Stimulated activated CD8-positive, alpha-beta memory T cell treated with anti-CD3 and anti-CD28 coated beads, Interleukin-2, amount 100 ng/mL, for 48 hours (primary cell): ENCODE measurements around the gene ERCC8.
"Not testable (repeated sequence)": the region's sequence is repeated elsewhere in the genome, so short reads cannot be mapped to it uniquely, and the experiment has no call there.

Source experiments
- DNase-seq, 2 donors: peaks; one replicate each; pipeline ENCODE4 v3.0.0-alpha.2; 2020; ENCODE audit warnings: low read depth in 2 of 2

ERCC8 gene

DNA sequence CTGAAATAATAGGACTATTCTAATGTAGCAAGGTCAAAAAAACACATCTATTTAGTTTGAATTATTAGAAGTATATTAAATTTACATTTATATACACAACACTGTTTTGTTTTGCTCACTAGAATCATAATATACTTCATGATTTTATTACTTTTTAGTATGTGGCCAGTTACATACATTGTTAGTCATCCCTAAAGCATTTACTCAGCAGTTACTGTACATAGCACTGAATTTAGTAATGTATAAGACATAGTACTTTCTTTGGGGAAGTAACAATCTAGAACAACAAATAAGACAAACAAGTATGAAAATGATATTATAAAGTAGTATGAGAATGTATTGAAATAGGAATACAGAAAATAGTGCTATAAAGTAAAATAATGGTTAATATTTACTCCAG is 28.2 kb downstream of the ERCC8 start:
- DNase-seq = no peak

DNA sequence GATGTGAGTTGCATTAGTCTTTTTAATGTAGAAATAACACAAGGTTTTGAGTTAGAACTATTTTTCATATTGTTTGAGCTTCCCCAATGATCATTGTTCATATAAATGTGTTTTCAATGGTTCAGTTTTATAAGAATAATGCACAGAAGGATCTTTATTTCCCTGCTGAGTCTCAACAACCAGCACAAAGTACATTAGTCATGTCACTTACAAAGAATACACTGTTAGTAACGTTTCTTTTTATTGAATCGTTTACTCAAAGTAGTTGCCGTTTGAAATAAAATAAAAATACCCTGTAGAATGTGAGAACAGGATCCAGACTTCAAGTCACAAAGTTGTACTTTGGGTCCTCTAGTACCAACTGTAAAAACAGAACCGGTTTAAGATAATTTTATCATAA is 41.5 kb downstream of the ERCC8 start:
- no peak for DNase-seq

DNA sequence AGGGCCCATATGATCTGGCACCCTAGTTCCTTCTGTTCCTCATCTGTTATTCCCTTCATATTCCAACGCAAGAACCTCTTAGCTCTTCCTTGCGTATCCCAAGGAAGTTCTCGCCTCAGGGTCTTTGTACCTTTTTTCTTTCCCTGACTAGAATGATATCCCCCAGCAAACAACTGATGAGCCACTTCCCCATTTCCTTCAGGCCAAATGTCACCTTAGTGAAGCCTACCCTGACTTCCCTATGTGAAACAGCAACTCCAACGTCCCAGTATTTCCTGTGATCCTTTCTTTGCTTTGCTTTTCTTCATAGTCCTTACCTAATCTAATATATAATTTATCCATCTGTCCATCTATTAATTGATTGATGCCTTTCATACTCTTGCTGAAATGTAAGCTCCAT is 47.9 kb downstream of the ERCC8 start:
- no peak for DNase-seq

DNA sequence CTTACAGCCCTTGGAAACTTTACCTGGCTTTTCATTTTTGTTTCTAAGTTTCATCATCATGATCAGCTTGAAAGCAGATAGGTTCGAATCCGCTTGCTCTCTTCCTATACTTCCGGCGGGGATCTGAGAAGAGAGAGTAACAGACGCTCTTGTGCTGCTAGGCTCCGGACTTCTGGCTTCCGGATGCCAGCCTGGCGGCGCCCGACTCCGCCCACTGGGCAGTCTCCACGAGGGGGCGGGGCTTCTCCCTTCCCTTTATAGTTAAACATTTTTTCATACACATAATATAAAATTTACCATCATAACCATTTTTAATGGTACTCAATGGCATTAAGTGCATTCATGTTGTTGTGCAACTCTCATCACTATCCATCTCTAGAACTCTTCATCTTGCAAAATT is 51.3 kb downstream of the ERCC8 start:
- DNase-seq = no peak

DNA sequence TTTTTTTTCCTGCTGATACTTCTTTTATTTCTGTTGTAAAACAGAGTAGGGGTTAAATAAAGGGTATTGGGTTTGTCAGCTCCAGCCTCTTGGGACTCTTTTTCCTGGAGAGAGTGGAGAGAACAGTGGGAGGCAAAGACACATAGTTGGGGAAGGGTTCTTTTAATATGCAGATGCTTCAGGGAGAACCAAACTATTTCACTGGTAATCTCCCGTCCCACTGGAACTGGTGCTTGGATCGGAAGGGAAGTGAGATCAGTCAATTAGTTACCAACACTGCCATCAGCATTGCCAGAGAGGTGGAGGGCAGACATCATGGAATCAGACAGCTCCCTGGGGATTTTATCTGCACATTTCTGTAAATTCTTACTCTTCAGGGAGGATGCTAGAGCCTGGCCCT is 53.2 kb downstream of the ERCC8 start:
- DNase-seq = no peak

DNA sequence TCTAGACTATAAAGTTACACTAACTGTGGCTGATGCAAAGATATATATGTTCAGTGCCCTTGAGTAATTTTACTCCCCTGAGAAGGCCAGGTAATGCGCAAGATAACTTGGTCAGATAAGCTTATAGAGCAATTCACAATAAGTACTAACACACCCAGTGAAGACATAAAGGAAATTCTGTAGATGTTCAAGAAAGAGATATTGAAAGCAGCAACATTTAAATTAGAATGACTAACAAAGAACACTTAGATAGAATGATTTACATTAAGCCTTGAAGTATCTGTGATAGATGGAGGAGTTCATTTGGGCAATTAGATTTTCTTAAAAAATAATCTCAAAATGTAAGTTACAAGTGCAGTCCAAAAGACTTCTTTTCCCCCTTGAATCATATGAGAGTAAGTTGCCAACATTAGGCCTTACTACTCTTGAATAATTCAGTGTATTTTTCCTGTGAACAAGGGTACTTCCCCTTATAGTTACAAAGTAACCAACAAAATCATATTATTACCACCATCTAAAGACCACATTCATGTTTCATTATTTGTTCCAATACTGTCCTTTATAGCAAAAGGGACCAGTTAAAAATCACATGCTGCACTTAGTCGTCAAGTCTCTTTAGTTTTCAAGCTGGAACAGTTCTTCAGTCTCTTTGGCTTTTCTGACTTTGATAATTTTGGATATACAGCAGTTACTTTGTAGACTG is 56.4 kb downstream of the ERCC8 start:
- no peak for DNase-seq

DNA sequence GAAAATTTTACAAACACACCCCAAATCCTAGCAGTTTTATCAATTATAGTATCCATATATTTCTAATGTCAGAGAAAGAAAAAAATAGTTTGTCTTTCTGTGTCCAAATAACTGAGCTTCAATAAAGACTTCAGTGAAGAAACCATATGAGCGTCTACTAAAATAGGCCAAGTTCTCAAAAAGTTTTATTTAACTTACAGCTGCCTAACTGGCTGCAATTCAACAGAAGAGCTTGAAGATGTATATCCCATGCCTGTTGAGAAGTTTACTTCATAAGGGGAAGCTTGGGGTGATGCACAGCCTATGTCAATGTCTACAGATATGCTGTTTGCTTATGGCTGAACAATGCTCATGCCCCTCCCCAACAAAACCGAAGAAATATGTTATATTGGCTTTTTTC is 57.1 kb downstream of the ERCC8 start:
- no peak for DNase-seq

DNA sequence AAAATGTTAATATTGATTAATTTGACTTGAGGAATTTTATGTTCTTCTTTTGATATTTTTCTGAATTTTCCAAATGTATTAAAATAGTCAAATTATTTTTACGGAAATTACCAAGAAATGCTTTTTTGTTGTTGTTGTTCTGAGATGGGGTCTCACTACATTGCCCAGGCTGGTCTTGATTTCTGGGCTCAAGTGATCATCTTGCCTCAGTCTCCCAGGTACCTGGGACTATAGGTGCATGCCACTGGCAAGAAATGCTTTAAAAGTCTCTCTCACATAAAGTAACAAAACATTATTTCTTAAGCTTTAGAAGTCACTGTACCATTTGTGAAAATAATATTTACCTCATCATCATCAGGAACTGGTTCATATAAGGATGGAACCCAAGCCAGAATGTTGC is 57.8 kb downstream of the ERCC8 start:
- DNase-seq = no peak

DNA sequence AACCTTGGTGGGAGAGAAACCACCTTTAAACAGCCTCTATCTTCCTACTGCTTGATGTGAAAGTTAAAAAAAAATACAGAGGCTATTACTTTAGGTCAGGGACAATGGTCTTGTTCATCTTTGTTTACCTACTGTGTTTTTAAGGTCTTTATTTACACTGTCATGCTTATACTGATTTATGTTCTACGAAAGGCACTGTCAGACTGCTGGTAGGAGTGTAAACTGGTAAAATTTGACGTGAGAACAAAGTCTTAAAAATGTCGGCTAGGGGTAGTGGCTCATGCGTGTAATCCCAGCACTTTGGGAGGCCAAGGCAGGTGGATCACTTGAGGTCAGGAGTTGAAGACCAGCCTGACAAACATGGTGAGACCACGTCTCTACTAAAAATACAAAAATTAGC is 58.7 kb downstream of the ERCC8 start:
- DNase-seq = no peak

DNA sequence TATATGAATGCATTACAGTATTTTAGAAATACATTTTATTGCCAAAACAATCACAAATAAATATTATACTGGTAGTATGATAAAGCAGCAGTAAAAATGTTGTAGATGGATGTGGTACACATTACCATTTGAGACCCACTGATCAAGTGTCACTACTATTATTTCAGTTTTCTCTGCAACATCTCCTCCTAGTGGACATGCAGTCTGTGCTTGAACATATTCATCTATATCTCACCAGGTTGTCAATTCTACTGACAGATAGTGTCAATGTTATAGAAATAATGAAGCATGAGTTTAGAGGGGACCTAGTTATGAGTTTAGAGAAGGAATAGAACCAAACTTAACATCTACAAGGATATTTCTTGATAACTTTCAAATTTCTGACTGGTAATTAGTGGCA is 61.6 kb downstream of the ERCC8 start:
- no peak for DNase-seq

DNA sequence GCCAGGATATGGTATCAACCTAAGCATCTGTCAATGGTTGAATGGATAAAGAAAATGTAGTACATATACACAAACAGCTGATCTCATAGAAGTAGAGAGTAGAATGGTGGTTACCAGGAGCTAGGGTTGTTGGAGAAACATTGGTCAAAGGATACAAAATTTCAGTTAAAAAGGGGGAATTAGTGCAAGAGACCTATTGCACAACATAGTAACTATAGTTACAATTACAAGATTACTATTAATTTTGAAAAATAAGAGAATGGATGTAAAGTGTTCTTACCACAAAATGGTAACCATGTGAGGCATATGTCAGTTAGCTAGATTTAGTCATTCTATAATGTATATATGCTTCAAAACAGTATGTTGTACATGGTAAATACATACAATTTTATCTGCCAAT is 72.0 kb downstream of the ERCC8 start:
- no peak for DNase-seq

DNA sequence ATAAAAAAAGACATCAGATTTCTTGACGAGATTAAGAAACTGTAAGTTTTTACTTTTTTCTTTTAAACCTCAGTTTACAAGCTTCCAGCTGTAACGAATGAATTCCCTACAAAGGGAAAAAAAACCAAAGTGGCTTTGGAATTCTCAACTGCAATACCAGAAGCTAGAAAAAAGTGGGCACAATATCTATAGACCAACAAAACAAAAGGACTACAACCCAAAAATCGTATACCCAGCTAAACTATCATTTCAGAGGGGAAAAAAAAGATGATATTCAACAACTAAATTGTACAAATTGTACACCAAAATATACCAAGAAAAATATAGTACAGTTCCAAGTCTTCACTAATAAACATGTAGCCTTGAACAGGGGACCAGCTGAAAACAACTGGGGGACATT is 74.0 kb downstream of the ERCC8 start:
- no peak for DNase-seq

DNA sequence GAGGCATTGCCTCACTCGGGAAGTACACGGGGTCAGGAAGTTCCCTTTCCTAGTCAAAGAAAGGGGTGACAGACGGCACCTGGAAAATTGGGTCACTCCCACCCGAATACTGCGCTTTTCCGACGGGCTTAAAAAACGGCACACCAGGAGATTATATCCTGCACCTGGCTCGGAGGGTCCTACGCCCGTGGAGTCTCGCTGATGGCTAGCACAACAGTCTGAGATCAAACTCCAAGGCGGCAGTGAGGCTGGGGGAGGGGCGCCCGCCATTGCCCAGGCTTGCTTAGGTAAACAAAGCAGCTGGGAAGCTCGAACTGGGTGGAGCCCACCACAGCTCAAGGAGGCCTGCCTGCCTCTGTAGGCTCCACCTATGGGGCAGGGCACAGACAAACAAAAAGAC is 84.3 kb downstream of the ERCC8 start:
- not testable (repeated sequence) for DNase-seq

DNA sequence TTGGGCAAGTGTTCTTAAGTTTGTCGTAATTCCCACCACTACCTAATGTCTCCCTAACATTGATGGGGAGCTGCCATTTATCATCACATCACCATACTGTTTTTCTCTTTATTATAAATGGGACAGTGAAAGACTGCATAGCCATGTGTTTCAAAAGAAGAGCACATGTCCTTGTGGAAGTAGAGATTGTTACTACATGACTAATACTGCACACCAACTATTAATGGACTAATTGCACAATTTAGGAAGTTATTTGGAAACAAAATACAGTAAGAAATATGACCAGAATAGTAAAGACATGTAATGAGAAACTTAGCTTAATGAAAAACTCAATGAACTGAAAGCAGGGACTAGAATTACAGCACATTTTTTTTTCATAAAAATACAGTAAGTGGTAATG is 88.8 kb downstream of the ERCC8 start:
- no peak for DNase-seq

DNA sequence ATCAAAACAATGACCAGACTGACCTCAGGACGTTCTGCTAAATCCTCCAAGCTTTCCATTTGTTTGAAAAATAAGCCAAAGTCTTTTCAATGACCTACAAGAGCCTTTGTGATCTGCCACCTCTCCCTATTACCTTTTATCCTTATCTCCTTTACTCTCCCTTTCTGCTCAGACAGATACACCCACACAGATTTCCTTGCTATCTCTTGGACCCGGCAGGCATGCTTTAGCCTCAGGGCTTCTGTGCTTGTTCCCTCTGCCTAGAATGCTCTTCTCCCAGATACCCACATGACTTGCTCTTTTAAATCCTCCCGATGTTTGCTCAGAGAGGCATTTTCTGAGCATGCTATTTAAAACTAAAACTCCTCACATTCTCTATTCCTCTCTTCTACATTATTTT is 91.9 kb downstream of the ERCC8 start:
- DNase-seq = no peak

DNA sequence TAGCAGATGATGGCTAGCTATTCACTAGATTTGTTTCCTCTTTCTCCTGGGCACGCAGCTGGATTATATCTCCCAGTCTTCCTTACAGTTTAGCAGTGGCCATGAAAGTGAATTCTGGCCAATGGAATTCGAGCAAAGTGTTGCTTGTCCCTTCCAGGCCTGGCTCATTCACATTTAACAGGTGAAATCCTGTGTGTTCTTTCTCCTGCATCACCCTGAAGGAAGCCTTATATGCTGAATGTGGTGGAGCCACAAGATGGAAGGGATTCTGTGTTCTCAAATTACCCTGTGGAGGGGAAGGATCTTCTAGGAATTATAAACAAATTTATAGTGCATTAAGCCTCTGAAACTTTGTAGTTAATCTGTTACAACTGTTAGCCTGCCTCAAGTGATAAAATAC is 92.6 kb downstream of the ERCC8 start:
- DNase-seq = no peak

DNA sequence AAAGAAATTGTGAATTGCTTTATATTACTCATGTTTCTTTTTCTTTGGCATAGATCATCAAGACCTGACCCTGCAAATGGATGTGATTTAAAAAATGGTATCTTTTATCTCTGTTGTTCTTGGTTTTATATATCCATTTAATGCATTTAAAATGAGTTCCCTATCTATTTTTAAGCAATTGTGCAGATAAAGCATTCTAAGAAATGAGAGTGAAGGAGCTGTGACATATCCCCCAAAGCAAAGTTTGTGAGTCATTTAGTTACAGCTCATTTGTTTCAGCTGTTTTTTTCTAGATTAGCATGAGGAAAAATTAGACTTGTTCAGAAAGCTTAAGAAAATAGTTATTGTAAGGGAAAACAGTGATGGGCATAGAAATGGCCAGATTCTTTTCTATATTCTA is 93.2 kb downstream of the ERCC8 start:
- DNase-seq = no peak

DNA sequence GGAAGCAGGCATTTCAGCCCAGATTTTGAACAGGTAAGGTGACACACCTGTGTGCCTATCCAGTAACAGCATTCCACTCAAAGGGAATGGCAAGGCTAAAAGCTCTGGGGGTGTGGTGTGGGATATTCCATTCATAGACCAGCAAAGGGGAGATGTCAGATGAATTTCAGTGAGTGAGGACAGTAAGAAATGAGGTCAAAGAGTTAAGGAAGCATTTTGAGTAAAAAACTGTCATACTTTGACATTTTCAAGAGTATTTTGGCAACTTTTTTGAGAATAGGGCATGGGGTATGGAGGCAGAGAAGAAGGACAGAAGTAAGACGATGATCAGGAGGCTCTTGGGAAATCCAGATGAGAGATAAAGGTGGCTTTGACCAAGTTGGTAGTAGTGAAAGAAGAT is 98.6 kb downstream of the ERCC8 start:
- no peak for DNase-seq

DNA sequence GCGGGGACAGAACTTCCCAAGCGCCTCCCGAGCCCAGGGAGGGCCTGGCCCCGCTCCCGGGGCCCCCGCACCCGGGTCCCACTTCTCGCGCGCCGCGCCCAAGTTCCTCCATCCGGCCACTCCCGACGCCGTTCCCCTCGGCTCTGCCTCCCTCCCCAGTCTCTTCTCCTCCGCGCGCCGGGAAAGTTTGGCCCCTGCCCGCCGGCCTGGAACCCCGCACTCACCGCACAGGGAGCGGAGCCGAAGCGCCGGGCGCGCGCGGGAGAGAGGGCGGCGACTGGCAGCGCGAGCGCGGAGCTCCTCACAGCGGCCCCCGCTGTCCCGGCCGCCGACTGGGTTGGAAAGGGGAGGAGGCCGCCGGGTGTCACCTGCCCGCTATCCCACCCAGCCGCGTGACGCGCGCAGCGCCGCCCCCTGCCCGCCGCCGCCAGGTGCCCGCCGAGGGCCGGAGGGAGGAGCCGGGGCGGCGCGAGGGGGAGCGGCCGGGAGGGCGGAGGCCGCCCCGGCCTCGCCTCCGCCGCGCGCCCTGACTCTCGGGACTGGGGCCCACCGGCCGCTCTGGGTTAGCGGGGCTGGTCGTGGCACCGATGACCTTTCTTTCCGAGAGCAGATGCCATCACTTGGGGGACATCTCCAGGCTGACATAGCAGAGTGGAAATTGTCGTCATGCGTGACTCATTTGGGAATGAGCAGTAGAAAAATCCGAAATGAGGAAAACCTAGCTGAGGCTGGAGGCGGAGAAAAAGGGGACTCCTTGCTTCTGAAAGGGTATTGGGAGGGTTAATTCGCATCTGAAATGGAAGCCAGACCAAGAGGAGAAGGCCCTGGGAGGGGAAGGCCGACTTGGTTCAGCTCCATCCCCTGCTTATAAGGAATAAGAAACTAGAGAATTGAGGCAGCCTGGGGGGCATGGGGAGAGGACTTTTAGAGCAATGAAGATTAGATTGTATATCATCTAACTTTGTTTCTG is 100.6 kb downstream of the ERCC8 start, which contains the start of gene ELOVL7:
Gene ELOVL7, minus strand, starts transcription at position 334 of the 970 bp plus-strand sequence. CDS start 56,872 bp downstream, outside the sequence.
- DNase-seq = peak; percentile 39 to 57

DNA sequence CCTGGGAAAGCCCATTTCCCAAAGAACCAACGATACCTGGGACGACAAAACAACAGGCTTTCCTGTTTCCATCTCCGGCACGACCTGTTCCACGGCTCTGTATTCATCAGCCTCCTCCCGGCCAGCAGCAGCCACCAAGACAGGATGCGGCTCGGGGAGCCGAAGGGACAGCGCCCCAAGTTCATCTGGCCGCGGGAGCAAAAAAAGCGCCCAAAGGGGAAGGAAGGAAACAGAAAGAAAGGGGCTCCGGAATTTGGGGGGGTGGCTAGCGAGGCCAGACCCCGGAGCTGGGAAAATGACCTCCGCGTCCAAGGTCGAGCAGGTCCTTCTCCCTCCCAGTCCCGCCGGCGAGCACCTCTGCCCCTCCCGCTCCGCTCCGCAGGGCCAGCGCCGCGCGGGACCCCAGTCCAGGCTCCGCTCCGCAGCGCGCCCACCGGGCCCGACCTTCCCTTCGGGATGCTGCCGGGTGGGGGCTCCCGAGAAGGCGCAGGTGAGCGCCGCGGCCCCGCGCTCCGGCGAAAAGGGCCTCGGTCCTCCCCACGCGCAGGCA is 101.4 kb downstream of the ERCC8 start:
- DNase-seq = no peak

DNA sequence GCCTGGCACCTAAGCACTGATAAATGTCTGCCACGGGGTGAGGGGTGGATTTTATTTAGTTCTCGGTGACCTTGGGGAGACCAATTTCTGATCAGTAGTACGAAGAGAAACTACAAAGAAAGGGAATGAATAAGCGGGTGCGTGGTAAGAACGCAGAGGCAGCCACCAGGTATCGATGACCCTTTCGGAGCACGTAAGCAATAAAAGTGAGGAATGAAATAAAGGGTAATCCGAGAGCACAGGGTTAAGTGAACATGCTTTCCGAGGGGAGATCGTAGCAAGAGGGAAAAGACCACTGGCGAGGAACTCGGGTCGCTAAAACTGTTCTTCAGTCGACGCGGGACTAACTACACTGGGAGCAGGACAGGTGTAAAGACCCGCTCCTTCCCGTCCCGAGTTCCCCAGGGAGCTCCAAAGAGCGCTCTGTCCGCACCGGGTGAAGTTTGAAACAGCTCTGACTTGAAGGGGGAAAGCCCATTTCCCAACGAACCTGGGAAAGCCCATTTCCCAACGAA is 101.9 kb downstream of the ERCC8 start:
- DNase-seq = no peak

DNA sequence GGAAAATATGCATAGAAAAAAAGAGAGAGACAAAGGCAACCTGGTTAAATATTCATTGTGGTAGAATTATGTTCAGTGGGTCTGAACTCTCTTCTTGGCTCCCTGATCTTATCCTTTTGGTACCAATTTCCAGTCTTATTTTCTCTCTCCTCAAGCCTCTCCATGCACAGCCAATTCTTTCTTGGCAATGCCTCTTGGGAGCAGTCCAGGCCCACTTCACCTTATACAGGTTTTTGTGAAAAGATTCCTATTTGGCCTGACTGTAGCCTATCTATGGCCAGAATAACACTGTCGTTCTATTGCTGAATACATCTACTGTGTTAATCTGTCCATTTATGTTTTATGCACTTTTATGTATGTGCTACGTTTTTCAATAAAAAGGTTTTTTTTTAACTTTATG is 103.5 kb downstream of the ERCC8 start:
- no peak for DNase-seq

DNA sequence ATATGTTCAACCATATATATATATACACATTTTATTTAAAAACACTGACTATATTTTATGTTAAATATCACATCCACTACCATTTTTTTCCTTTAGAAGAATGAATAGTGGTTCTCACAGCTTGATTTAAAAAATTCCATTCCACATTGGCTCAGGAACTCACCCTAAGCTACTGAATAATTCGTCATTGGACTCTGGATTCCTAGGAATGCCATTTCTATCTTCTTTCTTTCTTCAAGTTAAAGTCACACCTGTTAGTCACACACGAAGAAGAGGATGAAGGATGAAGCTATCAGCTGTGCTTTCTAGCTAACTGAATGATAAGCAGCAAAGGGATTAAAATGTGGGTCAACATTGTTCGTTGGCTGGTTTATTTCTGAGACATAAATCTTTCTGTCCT is 108.7 kb downstream of the ERCC8 start:
- no peak for DNase-seq
